Measurements from ENCODE around the gene DUSP2. TPM values are rescaled to one million over a fixed set of nuclear protein-coding genes. Genes with fewer than 3 reads are reported as not detected.
A peak's percentile ranks its signal among the peaks of the same experiment; 100 is the strongest.

Gene DUSP2
- total and polyA plus RNA-seq, 9 of the 15 experiments (the other 6 are each of a cell fraction or from before 2014, with no cell fraction given) = 0.04 to 0.18 TPM; not detected in 7

DNA sequence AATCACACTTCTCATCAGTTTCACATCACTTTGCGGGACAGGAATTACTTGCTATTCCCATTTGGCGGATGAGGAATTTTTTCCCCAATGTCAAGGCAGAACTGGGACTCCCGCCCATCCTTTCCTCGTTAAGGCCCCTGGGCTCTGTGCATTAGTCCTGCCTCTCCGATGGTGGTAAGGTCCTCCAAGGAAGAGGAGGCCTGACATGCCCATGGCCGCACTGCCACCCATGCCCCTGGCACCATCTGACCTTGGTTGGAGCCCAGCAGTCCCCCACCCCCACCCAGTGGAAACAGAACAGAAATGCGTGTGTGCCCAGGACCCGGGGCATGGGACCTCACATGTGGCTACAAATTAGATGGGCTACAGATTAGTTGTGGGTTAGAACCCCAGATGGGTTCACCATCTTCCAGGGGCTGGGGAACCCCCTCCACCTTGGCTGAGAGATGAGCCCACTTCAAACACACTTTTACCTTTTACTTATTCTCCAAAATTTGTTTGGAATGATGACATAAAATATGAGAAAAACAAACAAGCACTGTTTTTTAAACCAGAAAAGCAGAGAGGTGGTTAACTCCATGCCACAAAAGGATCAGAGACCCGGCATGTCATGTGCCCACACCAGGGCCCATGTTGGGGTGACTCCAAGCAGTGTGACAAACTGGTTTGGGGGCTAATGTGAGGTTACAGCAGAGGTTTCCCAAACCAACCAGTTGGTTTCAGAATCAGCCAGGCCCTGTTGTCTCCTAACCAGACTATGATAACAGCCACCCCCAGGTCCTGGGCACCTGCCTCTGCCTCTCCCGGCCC, 11.0 kb upstream of the DUSP2 start:
- Histone ChIP-seq H3K9me1 (ENCODE audit: control insufficient read depth, insufficient read depth, low read length) (peaks cover 3% of the 10 kb centered on the region), H4K20me1 (replicated peaks; ENCODE audit: control insufficient read depth, insufficient read depth, low read length) (no peaks in the 10 kb centered on the region), H3K4me2 (ENCODE audit: insufficient read depth, low read length) (no peak overlapping the region), H3K4me1 (replicated peaks in 1 of 2; ENCODE audit: control insufficient read depth in 2 of 2, insufficient read depth in 2 of 2, low read length in 2 of 2) (peaks cover 20 to 37% of the 10 kb centered on the region in 2 experiments), H3K79me2 (ENCODE audit: control insufficient read depth, insufficient read depth, low read length) (no peaks in the 10 kb centered on the region), H3K9ac (ENCODE audit: insufficient read depth in 1 of 2, low read depth in 2 of 2, low read length in 2 of 2) (peak overlapping the region in 1 of 2 experiments; percentile 52; a peak in 1 of 4 replicates), H2AFZ (ENCODE audit: low read depth, low read length) (no peak overlapping the region), H3K4me3 (no peak overlapping the region), H3K27ac (ENCODE audit: extremely low read depth, low read depth, low read length) (no peak overlapping the region), H3K36me3 (ENCODE audit: control insufficient read depth, insufficient read depth, low read length) (no peaks in the 10 kb centered on the region), H3K9me3 (replicated peaks; ENCODE audit: control insufficient read depth, insufficient read depth, low read depth, low read length) (no peaks in the 10 kb centered on the region), H3K27me3 (ENCODE audit: control insufficient read depth in 2 of 2, insufficient read depth in 2 of 2, low read length in 2 of 2) (no peaks in the 10 kb centered on the region)
- no peak for DNase-seq (ENCODE audit: extremely low read depth in 1 of 4, low spot score in 3 of 4)
- CTCF ChIA-PET (ENCODE audit: low intra/inter-chr PET ratio) = no interaction called here
- no peak for ATAC-seq
- POLR2A ChIA-PET = interaction anchor here (0.7 kb wide), 1 partner anchor 437 kb away, joined by 3 read pairs; no protein-coding TSS in a partner anchor
- in situ Hi-C loops (cut with MboI) (no loop called here), intact Hi-C loops (cut with micrococcal nuclease) (no loop called here)
- BruUV-seq (replicated peaks) = no TSS peak
- no peak for FAIRE-seq
- TF ChIP-seq ZFP36 (IDR thresholded peaks at IDR 0.05; ENCODE audit: low read depth, low read length, partially characterized antibody) (no peak), CBX2 (IDR thresholded peaks at IDR 0.05; ENCODE audit: insufficient read depth, low read length, poor library complexity, severe bottlenecking) (no peak), TAF7 (tag; IDR thresholded peaks at IDR 0.05) (no peak), ZNF3 (CRISPR knock-in tag; IDR thresholded peaks at IDR 0.05) (no peak), POLR3G (IDR thresholded peaks at IDR 0.05; ENCODE audit: extremely low read depth, insufficient read length, insufficient replicate concordance) (no peak), SMARCC2 (IDR thresholded peaks at IDR 0.05; ENCODE audit: low read depth) (no peak)
- TF ChIP-seq, protein P1, sequence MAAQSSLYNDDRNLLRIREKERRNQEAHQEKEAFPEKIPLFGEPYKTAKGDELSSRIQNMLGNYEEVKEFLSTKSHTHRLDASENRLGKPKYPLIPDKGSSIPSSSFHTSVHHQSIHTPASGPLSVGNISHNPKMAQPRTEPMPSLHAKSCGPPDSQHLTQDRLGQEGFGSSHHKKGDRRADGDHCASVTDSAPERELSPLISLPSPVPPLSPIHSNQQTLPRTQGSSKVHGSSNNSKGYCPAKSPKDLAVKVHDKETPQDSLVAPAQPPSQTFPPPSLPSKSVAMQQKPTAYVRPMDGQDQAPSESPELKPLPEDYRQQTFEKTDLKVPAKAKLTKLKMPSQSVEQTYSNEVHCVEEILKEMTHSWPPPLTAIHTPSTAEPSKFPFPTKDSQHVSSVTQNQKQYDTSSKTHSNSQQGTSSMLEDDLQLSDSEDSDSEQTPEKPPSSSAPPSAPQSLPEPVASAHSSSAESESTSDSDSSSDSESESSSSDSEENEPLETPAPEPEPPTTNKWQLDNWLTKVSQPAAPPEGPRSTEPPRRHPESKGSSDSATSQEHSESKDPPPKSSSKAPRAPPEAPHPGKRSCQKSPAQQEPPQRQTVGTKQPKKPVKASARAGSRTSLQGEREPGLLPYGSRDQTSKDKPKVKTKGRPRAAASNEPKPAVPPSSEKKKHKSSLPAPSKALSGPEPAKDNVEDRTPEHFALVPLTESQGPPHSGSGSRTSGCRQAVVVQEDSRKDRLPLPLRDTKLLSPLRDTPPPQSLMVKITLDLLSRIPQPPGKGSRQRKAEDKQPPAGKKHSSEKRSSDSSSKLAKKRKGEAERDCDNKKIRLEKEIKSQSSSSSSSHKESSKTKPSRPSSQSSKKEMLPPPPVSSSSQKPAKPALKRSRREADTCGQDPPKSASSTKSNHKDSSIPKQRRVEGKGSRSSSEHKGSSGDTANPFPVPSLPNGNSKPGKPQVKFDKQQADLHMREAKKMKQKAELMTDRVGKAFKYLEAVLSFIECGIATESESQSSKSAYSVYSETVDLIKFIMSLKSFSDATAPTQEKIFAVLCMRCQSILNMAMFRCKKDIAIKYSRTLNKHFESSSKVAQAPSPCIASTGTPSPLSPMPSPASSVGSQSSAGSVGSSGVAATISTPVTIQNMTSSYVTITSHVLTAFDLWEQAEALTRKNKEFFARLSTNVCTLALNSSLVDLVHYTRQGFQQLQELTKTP (IDR thresholded peaks at IDR 0.05; ENCODE audit: low read depth in 1 of 2, partially characterized antibody in 2 of 2) = no peak
- TF ChIP-seq, protein P2, sequence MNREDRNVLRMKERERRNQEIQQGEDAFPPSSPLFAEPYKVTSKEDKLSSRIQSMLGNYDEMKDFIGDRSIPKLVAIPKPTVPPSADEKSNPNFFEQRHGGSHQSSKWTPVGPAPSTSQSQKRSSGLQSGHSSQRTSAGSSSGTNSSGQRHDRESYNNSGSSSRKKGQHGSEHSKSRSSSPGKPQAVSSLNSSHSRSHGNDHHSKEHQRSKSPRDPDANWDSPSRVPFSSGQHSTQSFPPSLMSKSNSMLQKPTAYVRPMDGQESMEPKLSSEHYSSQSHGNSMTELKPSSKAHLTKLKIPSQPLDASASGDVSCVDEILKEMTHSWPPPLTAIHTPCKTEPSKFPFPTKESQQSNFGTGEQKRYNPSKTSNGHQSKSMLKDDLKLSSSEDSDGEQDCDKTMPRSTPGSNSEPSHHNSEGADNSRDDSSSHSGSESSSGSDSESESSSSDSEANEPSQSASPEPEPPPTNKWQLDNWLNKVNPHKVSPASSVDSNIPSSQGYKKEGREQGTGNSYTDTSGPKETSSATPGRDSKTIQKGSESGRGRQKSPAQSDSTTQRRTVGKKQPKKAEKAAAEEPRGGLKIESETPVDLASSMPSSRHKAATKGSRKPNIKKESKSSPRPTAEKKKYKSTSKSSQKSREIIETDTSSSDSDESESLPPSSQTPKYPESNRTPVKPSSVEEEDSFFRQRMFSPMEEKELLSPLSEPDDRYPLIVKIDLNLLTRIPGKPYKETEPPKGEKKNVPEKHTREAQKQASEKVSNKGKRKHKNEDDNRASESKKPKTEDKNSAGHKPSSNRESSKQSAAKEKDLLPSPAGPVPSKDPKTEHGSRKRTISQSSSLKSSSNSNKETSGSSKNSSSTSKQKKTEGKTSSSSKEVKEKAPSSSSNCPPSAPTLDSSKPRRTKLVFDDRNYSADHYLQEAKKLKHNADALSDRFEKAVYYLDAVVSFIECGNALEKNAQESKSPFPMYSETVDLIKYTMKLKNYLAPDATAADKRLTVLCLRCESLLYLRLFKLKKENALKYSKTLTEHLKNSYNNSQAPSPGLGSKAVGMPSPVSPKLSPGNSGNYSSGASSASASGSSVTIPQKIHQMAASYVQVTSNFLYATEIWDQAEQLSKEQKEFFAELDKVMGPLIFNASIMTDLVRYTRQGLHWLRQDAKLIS (CRISPR knock-in tag; IDR thresholded peaks at IDR 0.05) = no peak
- 75% methylated on average over 10 of the region's 10 CpGs for WGBS (ENCODE audit: insufficient coverage, low coverage, missing lambda C conversion rate)

Data from K562 (cell line).